Ascending aorta (tissue), 2 donors: ENCODE results near the gene KIF25. TPM values are rescaled to one million over a fixed set of nuclear protein-coding genes. Genes with fewer than 3 reads are reported as not detected.

Experiments
- DNase-seq, 2 donors: peaks; one replicate each; pipeline ENCODE4 v3.0.0-alpha.2; 2019; ENCODE audit warnings: low spot score in 2 of 2
- H3K27ac ChIP-seq, 2 donors: fragments of 200-600 bp; sonication (generic); one replicate each; pipeline ENCODE4 v1.5.1; 2016 to 2017; ENCODE audit warnings: mild to moderate bottlenecking in 1 of 2
- H3K27me3 ChIP-seq: fragments of 200-600 bp; sonication (generic); one replicate; pipeline ENCODE4 v1.5.1; 2017
- H3K36me3 ChIP-seq, 2 donors: fragments of 200-600 bp; sonication (generic); one replicate each; pipeline ENCODE4 v1.5.1; 2016
- H3K4me1 ChIP-seq, 2 donors: fragments of 200-600 bp; sonication (generic); one replicate each; pipeline ENCODE4 v1.5.1; 2016 to 2017; ENCODE audit warnings: mild to moderate bottlenecking in 1 of 2
- H3K4me3 ChIP-seq, 2 donors: fragments of 200-600 bp; sonication (generic); one replicate each; pipeline ENCODE4 v1.5.1; 2016 to 2017; ENCODE audit warnings: mild to moderate bottlenecking in 1 of 2
- H3K9me3 ChIP-seq, 2 donors: fragments of 200-600 bp; sonication (generic); one replicate each; pipeline ENCODE4 v1.5.1; 2016
- intact Hi-C: fragments of 100-400 bp; cut with DNase I; formaldehyde crosslinking; loops from one replicate; pipeline ENCODE4 v1.15.1; 2023
- total RNA-seq: library from RNA; depleted of rRNA; stranded (reverse); fragments of >200 nt; gene quantifications from one replicate; pipeline ENCODE4 v1.1.0, GENCODE V29; 2016
- TF ChIP-seq, protein P1 (sequence below), 3 experiments: fragments of 200-600 bp in 2 of 3; fragments of 450-650 bp in 1 of 3; sonication (generic) in 2 of 3; IDR thresholded peaks; one replicate each; pipeline ENCODE4 v1.5.1; 2016 to 2019; ENCODE audit warnings: antibody characterized with exemption in 3 of 3, mild to moderate bottlenecking in 1 of 3, moderate library complexity in 1 of 3

KIF25 gene
- total RNA-seq, 1 donor from 2014 or later, result not detected

DNA sequence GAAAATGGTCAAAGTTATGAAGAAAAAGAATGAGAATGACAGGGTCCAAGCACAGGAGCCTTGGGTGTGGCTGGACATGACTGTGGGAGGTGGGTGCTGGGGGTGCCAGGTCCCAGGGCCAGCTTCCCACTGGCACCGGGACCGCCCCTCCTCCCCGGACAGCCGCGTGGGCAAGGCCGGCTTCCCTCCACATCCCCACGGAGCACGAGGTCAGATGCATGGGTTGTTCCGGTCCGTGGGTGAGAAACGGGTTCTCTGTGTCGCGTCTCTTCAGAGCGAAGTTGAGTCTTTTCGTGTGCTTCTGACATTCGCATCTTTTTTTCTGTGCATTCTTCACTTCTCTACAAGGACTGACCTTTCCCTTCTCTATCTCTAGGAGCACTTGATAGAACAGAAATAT, 30.1 kb downstream of the KIF25 start:
- Histone ChIP-seq H3K9me3 (no peaks in the 10 kb centered on the region), H3K36me3 (no peaks in the 10 kb centered on the region), H3K4me3 (no peak overlapping the region), H3K27ac (no peak overlapping the region), H3K27me3 (no peaks in the 10 kb centered on the region), H3K4me1 (no peaks in the 10 kb centered on the region)
- intact Hi-C loops, result no loop called here
- TF ChIP-seq, protein P1, sequence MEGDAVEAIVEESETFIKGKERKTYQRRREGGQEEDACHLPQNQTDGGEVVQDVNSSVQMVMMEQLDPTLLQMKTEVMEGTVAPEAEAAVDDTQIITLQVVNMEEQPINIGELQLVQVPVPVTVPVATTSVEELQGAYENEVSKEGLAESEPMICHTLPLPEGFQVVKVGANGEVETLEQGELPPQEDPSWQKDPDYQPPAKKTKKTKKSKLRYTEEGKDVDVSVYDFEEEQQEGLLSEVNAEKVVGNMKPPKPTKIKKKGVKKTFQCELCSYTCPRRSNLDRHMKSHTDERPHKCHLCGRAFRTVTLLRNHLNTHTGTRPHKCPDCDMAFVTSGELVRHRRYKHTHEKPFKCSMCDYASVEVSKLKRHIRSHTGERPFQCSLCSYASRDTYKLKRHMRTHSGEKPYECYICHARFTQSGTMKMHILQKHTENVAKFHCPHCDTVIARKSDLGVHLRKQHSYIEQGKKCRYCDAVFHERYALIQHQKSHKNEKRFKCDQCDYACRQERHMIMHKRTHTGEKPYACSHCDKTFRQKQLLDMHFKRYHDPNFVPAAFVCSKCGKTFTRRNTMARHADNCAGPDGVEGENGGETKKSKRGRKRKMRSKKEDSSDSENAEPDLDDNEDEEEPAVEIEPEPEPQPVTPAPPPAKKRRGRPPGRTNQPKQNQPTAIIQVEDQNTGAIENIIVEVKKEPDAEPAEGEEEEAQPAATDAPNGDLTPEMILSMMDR (IDR thresholded peaks at IDR 0.05), result no peak
- DNase-seq, result no peak

DNA sequence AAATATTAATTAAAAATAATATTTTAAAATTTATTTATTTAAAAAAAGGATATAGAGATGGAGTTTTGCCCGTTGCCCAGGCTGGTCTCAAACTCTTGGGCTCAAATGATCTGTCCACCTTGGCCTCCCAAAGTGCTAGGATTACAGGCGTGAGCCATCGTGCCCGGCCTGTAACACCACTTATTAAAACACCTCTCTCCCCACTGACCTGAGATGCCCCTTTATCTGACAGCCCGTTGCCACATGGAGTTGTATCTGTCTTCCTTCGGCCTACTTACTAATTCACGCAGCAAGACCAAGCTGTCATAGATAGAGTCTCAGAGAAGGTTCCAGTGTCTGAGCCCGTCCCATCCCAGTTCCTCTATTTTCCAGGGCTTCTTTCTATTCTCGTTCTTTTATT, 30.7 kb downstream of the KIF25 start:
- intact Hi-C loops, result no loop called here
- H3K4me3 ChIP-seq, result no peak overlapping the region
- no peak overlapping the region for H3K27ac ChIP-seq
- TF ChIP-seq, protein P1 (IDR thresholded peaks at IDR 0.05), result no peak
- no peak for DNase-seq
- no peaks in the 10 kb centered on the region for H3K36me3 ChIP-seq
- no peaks in the 10 kb centered on the region for H3K9me3 ChIP-seq
- no peaks in the 10 kb centered on the region for H3K4me1 ChIP-seq
- H3K27me3 ChIP-seq, result no peaks in the 10 kb centered on the region

DNA sequence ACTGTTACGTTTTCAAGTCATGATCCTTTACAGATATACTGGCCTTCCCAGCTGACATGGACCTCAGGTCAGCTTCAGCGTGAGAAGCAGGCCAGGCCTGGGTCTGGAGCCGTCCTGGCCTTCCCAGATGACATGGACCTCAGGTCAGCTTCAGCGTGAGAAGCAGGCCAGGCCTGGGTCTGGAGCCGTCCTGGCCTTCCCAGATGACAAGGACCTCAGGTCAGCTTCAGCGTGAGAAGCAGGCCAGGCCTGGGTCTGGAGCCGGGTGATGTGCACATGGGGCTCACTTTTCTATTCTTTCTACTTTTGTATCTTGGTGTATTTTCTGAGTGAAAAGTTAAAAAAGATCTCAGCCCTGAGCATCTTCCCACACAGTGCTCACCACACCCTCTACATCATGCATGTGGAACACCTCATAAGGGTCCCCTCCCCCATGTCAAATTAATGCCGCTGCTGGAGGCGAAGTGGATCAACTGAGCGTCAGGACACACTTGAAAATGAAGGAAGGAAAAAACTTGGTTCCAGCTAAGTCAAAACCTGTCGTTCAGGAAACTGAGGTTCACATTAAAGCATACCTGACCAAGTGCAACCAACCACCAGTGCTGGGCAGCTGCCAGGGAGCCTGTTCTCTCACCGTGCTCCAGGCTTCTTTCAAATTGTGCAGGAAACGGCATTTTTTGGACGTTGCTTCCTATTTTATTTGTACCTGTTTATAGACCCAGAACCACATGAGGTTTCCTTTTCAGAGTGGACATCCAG, 32.2 kb downstream of the KIF25 start:
- Histone ChIP-seq H3K27ac (no peak overlapping the region), H3K4me1 (no peaks in the 10 kb centered on the region), H3K4me3 (no peak overlapping the region), H3K36me3 (no peaks in the 10 kb centered on the region), H3K27me3 (no peaks in the 10 kb centered on the region), H3K9me3 (no peaks in the 10 kb centered on the region)
- TF ChIP-seq, protein P1 (IDR thresholded peaks at IDR 0.05), result no peak
- intact Hi-C loops, result no loop called here
- no peak for DNase-seq

DNA sequence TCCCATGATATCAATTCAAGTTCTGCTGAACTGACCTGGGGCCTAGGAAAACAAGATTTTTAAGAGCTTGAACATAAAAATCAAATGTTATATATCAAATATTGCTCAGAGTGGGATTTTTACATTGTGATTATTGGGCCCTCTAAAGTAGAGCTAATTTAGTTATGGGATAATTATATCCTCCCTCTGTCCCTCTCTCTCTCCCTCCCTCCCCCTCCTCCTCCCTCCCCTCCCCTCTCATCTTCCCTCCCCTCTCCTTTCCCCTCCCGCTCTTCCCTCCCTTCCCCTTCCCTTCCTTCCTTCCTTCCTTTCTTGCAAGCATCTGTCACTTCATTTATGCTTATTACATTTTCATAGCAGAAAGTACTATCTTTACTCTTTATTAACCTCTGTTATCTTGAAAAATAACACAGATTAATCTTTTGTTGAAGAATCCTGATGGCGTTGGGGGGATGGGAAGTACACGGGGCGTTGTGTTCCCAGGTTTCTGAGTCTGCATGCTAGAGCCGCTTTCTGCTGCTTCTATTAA, 32.8 kb downstream of the KIF25 start:
- Histone ChIP-seq H3K9me3 (no peaks in the 10 kb centered on the region), H3K27ac (no peak overlapping the region), H3K36me3 (no peaks in the 10 kb centered on the region), H3K4me1 (no peaks in the 10 kb centered on the region), H3K4me3 (no peak overlapping the region), H3K27me3 (no peaks in the 10 kb centered on the region)
- no peak for DNase-seq
- TF ChIP-seq, protein P1 (IDR thresholded peaks at IDR 0.05), result no peak
- intact Hi-C loops, result no loop called here

DNA sequence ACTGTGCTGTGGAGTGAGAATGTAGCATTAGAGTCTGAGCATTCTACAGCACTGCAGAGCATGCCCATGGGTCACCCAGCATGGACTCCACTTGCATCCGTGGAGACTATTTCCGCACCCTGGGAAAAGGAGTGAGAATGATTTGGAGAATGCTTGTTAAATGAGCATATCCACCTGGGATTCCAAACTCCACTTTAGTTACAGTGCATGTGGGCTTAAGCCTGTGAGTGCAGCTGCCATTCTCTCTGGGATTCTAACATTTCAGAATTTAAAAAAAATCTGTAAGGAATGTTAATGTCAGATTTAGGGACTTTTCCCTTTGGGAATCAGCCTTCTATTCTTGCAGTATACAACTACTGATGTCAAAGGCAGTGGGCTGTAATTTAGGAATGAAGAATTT, 33.4 kb downstream of the KIF25 start:
- no peak for DNase-seq
- no peak overlapping the region for H3K27ac ChIP-seq
- TF ChIP-seq, protein P1 (IDR thresholded peaks at IDR 0.05), result no peak
- no peaks in the 10 kb centered on the region for H3K27me3 ChIP-seq
- H3K4me1 ChIP-seq, result no peaks in the 10 kb centered on the region
- intact Hi-C loops, result no loop called here
- H3K36me3 ChIP-seq, result no peaks in the 10 kb centered on the region
- no peak overlapping the region for H3K4me3 ChIP-seq
- no peaks in the 10 kb centered on the region for H3K9me3 ChIP-seq
